Hepatocyte (in vitro differentiated cells): ENCODE measurements around the gene MRPL20. TPM values are rescaled to one million over a fixed set of nuclear protein-coding genes. Genes with fewer than 3 reads are reported as not detected.
"Not testable (repeated sequence)": the region's sequence is repeated elsewhere in the genome, so short reads cannot be mapped to it uniquely, and the experiment has no call there.

ENCODE experiments used
- DNase-seq: peaks from one replicate; pipeline ENCODE4 v3.0.0-alpha.2; 2016; ENCODE audit warnings: low spot score
- H2AFZ ChIP-seq: fragments of 200-600 bp; sonication (generic); 2 replicates; pipeline ENCODE4 v1.6.0; 2016; ENCODE audit warnings: antibody characterized with exemption, mild to moderate bottlenecking
- H3K27ac ChIP-seq: fragments of 200-600 bp; sonication (generic); 2 replicates; pipeline ENCODE4 v1.5.1; 2016; ENCODE audit warnings: mild to moderate bottlenecking
- H3K27me3 ChIP-seq: fragments of 200-600 bp; sonication (generic); 2 replicates; pipeline ENCODE4 v1.6.1; 2016
- H3K36me3 ChIP-seq: fragments of 200-600 bp; sonication (generic); replicated peaks from 2 replicates; pipeline ENCODE4 v1.5.1; 2016; ENCODE audit warnings: low read depth; ENCODE audit not compliant: insufficient read depth
- H3K4me1 ChIP-seq: fragments of 200-600 bp; sonication (generic); 2 replicates; pipeline ENCODE4 v1.5.1; 2016; ENCODE audit warnings: mild to moderate bottlenecking, moderate library complexity; ENCODE audit not compliant: insufficient read depth
- H3K4me2 ChIP-seq: fragments of 200-600 bp; sonication (generic); 2 replicates; pipeline ENCODE4 v1.6.0; 2016
- H3K4me3 ChIP-seq: fragments of 200-600 bp; sonication (generic); 2 replicates; pipeline ENCODE4 v1.5.1; 2016; ENCODE audit warnings: mild to moderate bottlenecking
- H3K79me2 ChIP-seq: fragments of 200-600 bp; sonication (generic); 2 replicates; pipeline ENCODE4 v1.6.0; 2017; ENCODE audit warnings: mild to moderate bottlenecking
- H3K9me2 ChIP-seq: fragments of 200-600 bp; sonication (generic); replicated peaks from 2 replicates; pipeline ENCODE4 v1.6.0; 2017; ENCODE audit warnings: mild to moderate bottlenecking; ENCODE audit not compliant: insufficient read depth
- H3K9me3 ChIP-seq: fragments of 200-600 bp; sonication (generic); 2 replicates; pipeline ENCODE4 v1.5.1; 2016; ENCODE audit warnings: low read depth, mild to moderate bottlenecking
- H4K20me1 ChIP-seq: fragments of 200-600 bp; sonication (generic); 2 replicates; pipeline ENCODE4 v1.6.0; 2016; ENCODE audit warnings: mild to moderate bottlenecking; ENCODE audit not compliant: insufficient read depth, poor library complexity, severe bottlenecking
- CTCF ChIP-seq: fragments of 200-600 bp; sonication (generic); IDR thresholded peaks from 2 replicates; pipeline ENCODE4 v1.5.1; 2016; ENCODE audit warnings: antibody characterized with exemption, mild to moderate bottlenecking; ENCODE audit not compliant: poor library complexity
- EZH2 ChIP-seq: fragments of 200-600 bp; sonication (generic); IDR thresholded peaks from 2 replicates; pipeline ENCODE4 v1.6.1; 2016; ENCODE audit warnings: antibody characterized with exemption, mild to moderate bottlenecking, borderline replicate concordance
- EZH2phosphoT487 ChIP-seq: fragments of 200-600 bp; sonication (generic); IDR thresholded peaks from one replicate; pipeline ENCODE4 v1.6.1; 2018; ENCODE audit warnings: antibody characterized with exemption, mild to moderate bottlenecking, low read depth, moderate library complexity; ENCODE audit not compliant: unreplicated experiment, severe bottlenecking
- WGBS: methylation state at CpG from one replicate; pipeline ENCODE4 v1.1.6; 2016; ENCODE audit warnings: low lambda C conversion rate; ENCODE audit errors: missing lambda C conversion rate; 5-methylcytosine and 5-hydroxymethylcytosine counted together
- polyA plus RNA-seq: library from polyadenylated mRNA; unstranded; fragments of >200 nt; fragmentation: Nextera tagmentation; extraction: Ambion mirVana; gene quantifications from 2 replicates; pipeline ENCODE4 v1.2.1, GENCODE V29; 2016
- total RNA-seq: library from RNA; depleted of rRNA; stranded (reverse); fragments of >200 nt; gene quantifications from 2 replicates; pipeline ENCODE4 v1.2.3, GENCODE V29; 2014

MRPL20 gene
- total and polyA plus RNA-seq, 2 experiments from 2014 or later = 107 to 193 TPM

GRCh38 chr1:1371746-1372711 lies 35.1 kb downstream of the MRPL20 start:
- no peak overlapping the region for H3K4me2 ChIP-seq
- H3K4me1 ChIP-seq = peaks cover 9% of the 10 kb centered on the region
- H2AFZ ChIP-seq = no peak overlapping the region
- no peaks in the 10 kb centered on the region for H4K20me1 ChIP-seq
- H3K36me3 ChIP-seq = no peaks in the 10 kb centered on the region
- no peaks in the 10 kb centered on the region for H3K9me2 ChIP-seq
- H3K4me3 ChIP-seq = no peak overlapping the region
- H3K79me2 ChIP-seq = peaks cover 27% of the 10 kb centered on the region
- DNase-seq = peak; percentile 75
- 62% methylated on average over 25 of the region's 26 CpGs for WGBS
- no peaks in the 10 kb centered on the region for H3K27me3 ChIP-seq
- no peak overlapping the region for H3K27ac ChIP-seq
- TF ChIP-seq CTCF = peak; percentile 82
- TF ChIP-seq EZH2 = no peak
- TF ChIP-seq EZH2phosphoT487 = no peak
- no peaks in the 10 kb centered on the region for H3K9me3 ChIP-seq

GRCh38 chr1:1371364-1371745 lies 35.7 kb downstream of the MRPL20 start:
- 92% methylated on average over 11 of the region's 12 CpGs for WGBS
- H3K9me2 ChIP-seq = no peaks in the 10 kb centered on the region
- no peak overlapping the region for H3K4me2 ChIP-seq
- H3K9me3 ChIP-seq = no peaks in the 10 kb centered on the region
- H3K27ac ChIP-seq = no peak overlapping the region
- DNase-seq = no peak
- H3K36me3 ChIP-seq = no peaks in the 10 kb centered on the region
- peaks cover 9% of the 10 kb centered on the region for H3K4me1 ChIP-seq
- peaks cover 27% of the 10 kb centered on the region for H3K79me2 ChIP-seq
- no peak for TF ChIP-seq EZH2
- no peak overlapping the region for H2AFZ ChIP-seq
- H4K20me1 ChIP-seq = no peaks in the 10 kb centered on the region
- no peak overlapping the region for H3K4me3 ChIP-seq
- H3K27me3 ChIP-seq = no peaks in the 10 kb centered on the region

GRCh38 chr1:1370771-1371300 lies 36.3 kb downstream of the MRPL20 start:
- WGBS = 94% methylated on average over 14 of the region's 16 CpGs
- TF ChIP-seq EZH2phosphoT487 = no peak
- no peak for TF ChIP-seq EZH2
- no peak for TF ChIP-seq CTCF
- Histone ChIP-seq H3K36me3 (no peaks in the 10 kb centered on the region), H3K4me2 (no peak overlapping the region), H4K20me1 (no peaks in the 10 kb centered on the region), H3K4me1 (peaks cover 6% of the 10 kb centered on the region), H3K79me2 (peaks cover 24% of the 10 kb centered on the region), H3K27ac (no peak overlapping the region), H2AFZ (no peak overlapping the region), H3K27me3 (no peaks in the 10 kb centered on the region), H3K9me3 (no peaks in the 10 kb centered on the region), H3K9me2 (no peaks in the 10 kb centered on the region), H3K4me3 (no peak overlapping the region)
- DNase-seq = no peak

GRCh38 chr1:1370094-1370493 lies 37.0 kb downstream of the MRPL20 start:
- H3K27ac ChIP-seq, H3K4me1 ChIP-seq, H3K4me3 ChIP-seq, H3K4me2 ChIP-seq, H3K9me3 ChIP-seq, H4K20me1 ChIP-seq, H2AFZ ChIP-seq, DNase-seq, H3K9me2 ChIP-seq, H3K27me3 ChIP-seq, H3K36me3 ChIP-seq: not testable (repeated sequence)
- 93% methylated on average over 14 of the region's 14 CpGs for whole genome bisulfite sequencing
- H3K79me2 ChIP-seq = peaks cover 23% of the 10 kb centered on the region
